Fibroblast of lung (primary cell): Measurements from ENCODE around the gene PCBP3. TPM values are rescaled to one million over a fixed set of nuclear protein-coding genes. Genes with fewer than 3 reads are reported as not detected.
A peak's percentile ranks its signal among the peaks of the same experiment; 100 is the strongest.

Source experiments
- DNase-seq, 2 donors: peaks; one replicate each; pipeline versions ENCODE4 v3.0.0 to v3.0.0-alpha.2; 2010; ENCODE audit warnings: low read depth in 2 of 2
- H2AFZ ChIP-seq: 2 replicates; pipeline ENCODE4 v1.5.1; 2012; ENCODE audit warnings: low read length, control low read depth, inconsistent platforms
- H3K27ac ChIP-seq: 2 replicates; pipeline ENCODE4 v1.5.1; 2011; ENCODE audit warnings: low read length, control low read depth; ENCODE audit not compliant: insufficient read depth
- H3K27me3 ChIP-seq: 2 replicates; pipeline ENCODE4 v1.5.1; 2011; ENCODE audit warnings: mild to moderate bottlenecking, low read length; ENCODE audit not compliant: control insufficient read depth, insufficient read depth
- H3K36me3 ChIP-seq: 2 replicates; pipeline ENCODE4 v1.5.1; 2011; ENCODE audit warnings: low read length; ENCODE audit not compliant: control insufficient read depth, insufficient read depth
- H3K4me1 ChIP-seq: 2 replicates; pipeline ENCODE4 v1.5.1; 2011; ENCODE audit warnings: low read length; ENCODE audit not compliant: control insufficient read depth, insufficient read depth; ENCODE audit errors: extremely low read depth
- H3K4me2 ChIP-seq: 2 replicates; pipeline ENCODE4 v1.5.1; 2011; ENCODE audit warnings: low read length, control low read depth; ENCODE audit not compliant: insufficient read depth; ENCODE audit errors: extremely low read depth
- H3K4me3 ChIP-seq, 4 experiments: fragments of 200-600 bp in 1 of 4; sonication (generic) in 1 of 4; replicated peaks in 1 of 4; 2 replicates each; pipeline ENCODE4 v1.5.1; 2011 to 2016; ENCODE audit warnings: low read length in 4 of 4, low read depth in 3 of 4, mild to moderate bottlenecking in 3 of 4, control low read depth in 2 of 4, inconsistent platforms in 1 of 4, mixed read lengths in 1 of 4; ENCODE audit not compliant: insufficient read depth in 1 of 4; ENCODE audit errors: control extremely low read depth in 1 of 4
- H3K79me2 ChIP-seq: 2 replicates; pipeline ENCODE4 v1.5.1; 2012; ENCODE audit warnings: mild to moderate bottlenecking, low read length, inconsistent platforms; ENCODE audit not compliant: control insufficient read depth, insufficient read depth
- H3K9ac ChIP-seq: 2 replicates; pipeline ENCODE4 v1.5.1; 2011; ENCODE audit warnings: mild to moderate bottlenecking, low read length, control low read depth; ENCODE audit not compliant: insufficient read depth
- H3K9me3 ChIP-seq: 2 replicates; pipeline ENCODE4 v1.5.1; 2012; ENCODE audit warnings: low read depth, low read length; ENCODE audit not compliant: control insufficient read depth, insufficient read depth
- H4K20me1 ChIP-seq: 2 replicates; pipeline ENCODE4 v1.5.1; 2011; ENCODE audit warnings: low read length; ENCODE audit not compliant: control insufficient read depth, insufficient read depth; ENCODE audit errors: extremely low read depth
- EZH2 ChIP-seq: IDR thresholded peaks from 2 replicates; pipeline ENCODE4 v1.5.1; 2012; ENCODE audit warnings: low read length, control low read depth, mild to moderate bottlenecking; ENCODE audit errors: missing control alignments
- polyA plus RNA-seq, 2 donors: library from polyadenylated mRNA; depleted of rRNA in 1 of 2; stranded (reverse) in 1 of 2; unstranded in 1 of 2; fragments of >200 nt; gene quantifications; 2 replicates each; pipeline ENCODE4 v1.2.1, GENCODE V29; 2011 to 2012; ENCODE audit warnings: missing spikeins in 1 of 2
- total RNA-seq: library from RNA; depleted of rRNA; stranded (reverse); fragments of >200 nt; gene quantifications from 2 replicates; pipeline ENCODE4 v1.2.1, GENCODE V29; 2014
- TF ChIP-seq, protein P1 (sequence below), 2 donors: IDR thresholded peaks in 1 of 2; conservative IDR thresholded peaks in 1 of 2; 1 replicate in 1 of 2; 2 replicates in 1 of 2; pipeline ENCODE4 v1.5.1; 2011 to 2012; ENCODE audit warnings: low read length in 2 of 2, control low read depth in 1 of 2, inconsistent platforms in 1 of 2, low read depth in 1 of 2, mild to moderate bottlenecking in 1 of 2

Gene PCBP3
- total and polyA plus RNA-seq, 2 donors (not counting 1 experiment from before 2014, with no cell fraction given): 0.51 to 1.7 TPM

DNA sequence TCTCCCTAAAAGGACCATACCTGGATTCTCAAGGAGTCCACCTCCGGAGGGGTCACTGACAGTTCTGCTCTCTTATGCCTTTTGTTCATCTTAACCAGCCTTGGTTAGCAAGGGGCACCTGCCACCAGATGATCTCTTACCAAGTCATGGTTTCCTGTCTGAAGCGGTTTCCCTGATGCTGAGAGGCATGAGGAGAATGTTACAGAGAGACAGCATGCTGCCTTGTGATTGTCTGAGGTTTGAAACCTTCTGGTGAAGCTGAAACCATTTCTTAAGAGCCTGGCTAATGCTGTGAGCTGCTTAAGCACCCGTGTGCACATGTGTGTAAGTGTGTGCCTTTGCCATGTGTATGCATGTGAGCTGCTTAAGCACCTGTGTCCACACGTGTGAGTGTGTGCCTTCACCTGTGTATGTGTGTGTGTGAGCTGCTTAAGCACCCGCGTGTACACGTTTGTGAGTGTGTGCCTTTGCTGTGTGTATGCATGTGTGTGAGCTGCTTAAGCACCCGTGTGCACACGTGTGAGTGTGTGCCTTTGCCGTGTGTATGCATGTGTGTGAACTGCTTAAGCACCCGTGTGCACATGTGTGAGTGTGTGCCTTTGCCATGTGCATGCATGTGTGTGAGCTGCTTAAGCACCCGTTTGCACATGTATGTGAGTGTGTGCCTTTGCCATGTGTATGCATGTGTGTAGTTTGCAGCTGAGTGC lies 201.7 kb downstream of the PCBP3 start:
- Histone ChIP-seq H3K9me3 (no peaks in the 10 kb centered on the region), H3K79me2 (no peaks in the 10 kb centered on the region), H3K27me3 (peaks cover 3% of the 10 kb centered on the region), H3K27ac (no peak overlapping the region), H3K4me3 (no peak overlapping the region), H3K9ac (no peak overlapping the region), H2AFZ (no peak overlapping the region), H4K20me1 (no peaks in the 10 kb centered on the region), H3K4me1 (no peaks in the 10 kb centered on the region), H3K36me3 (no peaks in the 10 kb centered on the region), H3K4me2 (no peak overlapping the region)
- TF ChIP-seq EZH2: no peak
- DNase-seq: no peak

DNA sequence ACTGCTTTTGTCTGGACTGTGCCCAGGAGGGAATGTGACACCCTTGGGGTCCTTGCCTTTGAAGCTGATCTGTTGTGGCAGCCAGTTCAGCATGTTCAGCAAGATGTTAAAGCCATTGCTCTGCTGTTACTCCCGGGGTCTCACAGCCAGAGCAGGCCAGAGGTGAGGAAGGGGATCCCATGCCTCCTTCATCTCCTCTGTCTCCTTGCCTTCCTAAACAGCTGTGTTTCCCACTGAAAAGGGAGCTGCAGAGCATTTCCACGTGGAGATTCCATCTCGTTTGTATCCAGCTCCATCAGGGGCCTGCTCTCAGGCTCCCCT lies 202.2 kb downstream of the PCBP3 start:
- H3K36me3 ChIP-seq: no peaks in the 10 kb centered on the region
- no peak overlapping the region for H3K9ac ChIP-seq
- TF ChIP-seq, protein P1, sequence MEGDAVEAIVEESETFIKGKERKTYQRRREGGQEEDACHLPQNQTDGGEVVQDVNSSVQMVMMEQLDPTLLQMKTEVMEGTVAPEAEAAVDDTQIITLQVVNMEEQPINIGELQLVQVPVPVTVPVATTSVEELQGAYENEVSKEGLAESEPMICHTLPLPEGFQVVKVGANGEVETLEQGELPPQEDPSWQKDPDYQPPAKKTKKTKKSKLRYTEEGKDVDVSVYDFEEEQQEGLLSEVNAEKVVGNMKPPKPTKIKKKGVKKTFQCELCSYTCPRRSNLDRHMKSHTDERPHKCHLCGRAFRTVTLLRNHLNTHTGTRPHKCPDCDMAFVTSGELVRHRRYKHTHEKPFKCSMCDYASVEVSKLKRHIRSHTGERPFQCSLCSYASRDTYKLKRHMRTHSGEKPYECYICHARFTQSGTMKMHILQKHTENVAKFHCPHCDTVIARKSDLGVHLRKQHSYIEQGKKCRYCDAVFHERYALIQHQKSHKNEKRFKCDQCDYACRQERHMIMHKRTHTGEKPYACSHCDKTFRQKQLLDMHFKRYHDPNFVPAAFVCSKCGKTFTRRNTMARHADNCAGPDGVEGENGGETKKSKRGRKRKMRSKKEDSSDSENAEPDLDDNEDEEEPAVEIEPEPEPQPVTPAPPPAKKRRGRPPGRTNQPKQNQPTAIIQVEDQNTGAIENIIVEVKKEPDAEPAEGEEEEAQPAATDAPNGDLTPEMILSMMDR (conservative IDR thresholded peaks at IDR 0.05 in 1 of 2, IDR thresholded peaks at IDR 0.05 in 1 of 2; ENCODE audit: low read depth in 1 of 2, low read length in 2 of 2): no peak
- TF ChIP-seq EZH2: no peak
- H4K20me1 ChIP-seq: no peaks in the 10 kb centered on the region
- H3K4me3 ChIP-seq: no peak overlapping the region
- DNase-seq: no peak
- peaks cover 3% of the 10 kb centered on the region for H3K27me3 ChIP-seq
- H3K4me2 ChIP-seq: no peak overlapping the region
- H3K4me1 ChIP-seq: no peaks in the 10 kb centered on the region
- H3K79me2 ChIP-seq: no peaks in the 10 kb centered on the region
- H2AFZ ChIP-seq: no peak overlapping the region
- no peak overlapping the region for H3K27ac ChIP-seq
- no peaks in the 10 kb centered on the region for H3K9me3 ChIP-seq

DNA sequence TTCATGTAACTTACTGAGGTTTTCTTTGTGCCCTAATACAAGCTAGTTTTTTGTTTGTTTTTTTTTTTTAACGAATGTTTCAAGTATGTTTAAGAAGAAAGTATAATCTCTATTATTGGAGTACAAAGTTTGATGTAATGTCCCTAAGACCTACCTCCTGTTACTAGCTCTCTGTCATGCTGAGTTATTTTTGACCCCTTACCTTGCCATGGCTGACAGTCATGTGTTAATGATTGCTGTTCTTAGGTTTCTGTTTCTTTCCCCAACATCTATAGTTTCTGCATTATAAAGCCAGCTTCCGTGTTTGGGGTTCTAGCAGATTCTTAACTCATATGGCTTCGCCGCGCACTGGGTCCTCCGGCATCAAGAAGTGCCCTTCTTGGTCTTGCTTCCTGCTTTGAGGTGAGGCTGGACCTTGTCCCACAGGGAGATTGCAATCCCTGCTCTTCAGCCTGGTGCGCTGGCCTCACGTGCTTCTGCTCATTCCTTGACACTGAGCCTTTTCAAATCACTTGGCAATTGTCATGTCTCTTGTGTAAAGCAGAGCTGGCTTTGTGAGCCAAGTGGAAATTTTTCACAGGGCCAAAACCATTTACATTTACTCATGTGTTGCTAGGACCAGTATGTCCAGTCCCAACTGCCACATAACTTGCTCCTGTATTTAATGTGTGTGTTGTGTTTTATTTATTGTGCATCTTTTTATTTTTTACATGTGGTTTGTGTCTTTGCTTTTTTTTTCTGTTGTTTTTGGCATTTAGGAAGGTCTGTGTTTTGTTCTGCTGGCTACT lies 203.0 kb downstream of the PCBP3 start:
- Histone ChIP-seq H3K36me3 (no peaks in the 10 kb centered on the region), H3K27me3 (peaks cover 3% of the 10 kb centered on the region), H3K4me2 (no peak overlapping the region), H3K4me1 (no peaks in the 10 kb centered on the region), H2AFZ (no peak overlapping the region), H4K20me1 (no peaks in the 10 kb centered on the region), H3K79me2 (no peaks in the 10 kb centered on the region), H3K9ac (no peak overlapping the region), H3K4me3 (no peak overlapping the region), H3K27ac (no peak overlapping the region), H3K9me3 (no peaks in the 10 kb centered on the region)
- TF ChIP-seq EZH2: no peak
- TF ChIP-seq, protein P1 (conservative IDR thresholded peaks at IDR 0.05 in 1 of 2, IDR thresholded peaks at IDR 0.05 in 1 of 2; ENCODE audit: low read depth in 1 of 2, low read length in 2 of 2): no peak
- DNase-seq: peak; percentile 29 to 57
